Measurements from ENCODE around the gene GAL3ST2.
"Not testable (repeated sequence)": the region's sequence is repeated elsewhere in the genome, so short reads cannot be mapped to it uniquely, and the experiment has no call there.

GAL3ST2 gene

GRCh38 chr2:241813644-241814392, 37.2 kb downstream of the GAL3ST2 start:
- DNase-seq (ENCODE audit: insufficient read length, low spot score): peak; percentile 41
- FAIRE-seq: no peak
- TF ChIP-seq SPI1 (IDR thresholded peaks at IDR 0.05; ENCODE audit: low read depth, low read length) (no peak), PAX5 (IDR thresholded peaks at IDR 0.05; ENCODE audit: insufficient read depth, low read length, severe bottlenecking) (no peak), POU2F2 (IDR thresholded peaks at IDR 0.05; ENCODE audit: low read depth, low read length) (no peak), POLR2AphosphoS5 (IDR thresholded peaks at IDR 0.05; ENCODE audit: low read depth, low read length) (no peak), POLR2A (IDR thresholded peaks at IDR 0.05; ENCODE audit: low read depth, low read length) (no peak), TAF1 (IDR thresholded peaks at IDR 0.05; ENCODE audit: low read depth, low read length) (no peak)

- DNase-seq (ENCODE audit: insufficient read length, low spot score) (peak; percentile 20), FAIRE-seq (no peak)
Observed at GRCh38 chr2:241814393-241814642, 37.7 kb downstream of the GAL3ST2 start.

GRCh38 chr2:241814643-241815476, 38.2 kb downstream of the GAL3ST2 start:
- FAIRE-seq: no peak
- no peak for TF ChIP-seq TAF1 (IDR thresholded peaks at IDR 0.05; ENCODE audit: low read depth, low read length)
- no peak for TF ChIP-seq POLR2A (IDR thresholded peaks at IDR 0.05; ENCODE audit: low read depth, low read length)
- no peak for TF ChIP-seq POLR2AphosphoS5 (IDR thresholded peaks at IDR 0.05; ENCODE audit: low read depth, low read length)
- TF ChIP-seq SPI1 (IDR thresholded peaks at IDR 0.05; ENCODE audit: low read depth, low read length): no peak
- no peak for TF ChIP-seq POU2F2 (IDR thresholded peaks at IDR 0.05; ENCODE audit: low read depth, low read length)
- TF ChIP-seq PAX5 (IDR thresholded peaks at IDR 0.05; ENCODE audit: insufficient read depth, low read length, severe bottlenecking): no peak
- peak; percentile 13 for DNase-seq (ENCODE audit: insufficient read length, low spot score)

More at GRCh38 chr2:241814393-241814642, 37.7 kb downstream of the GAL3ST2 start:
- TF ChIP-seq POU2F2 (IDR thresholded peaks at IDR 0.05; ENCODE audit: low read depth, low read length) (no peak), POLR2A (IDR thresholded peaks at IDR 0.05; ENCODE audit: low read depth, low read length) (no peak), PAX5 (IDR thresholded peaks at IDR 0.05; ENCODE audit: insufficient read depth, low read length, severe bottlenecking) (no peak), SPI1 (IDR thresholded peaks at IDR 0.05; ENCODE audit: low read depth, low read length) (no peak), TAF1 (IDR thresholded peaks at IDR 0.05; ENCODE audit: low read depth, low read length) (no peak), POLR2AphosphoS5 (IDR thresholded peaks at IDR 0.05; ENCODE audit: low read depth, low read length) (no peak)

GRCh38 chr2:241815477-241816430, 39.1 kb downstream of the GAL3ST2 start:
- DNase-seq (ENCODE audit: insufficient read length, low spot score): peak; percentile 36
- FAIRE-seq: no peak
- TF ChIP-seq PAX5 (IDR thresholded peaks at IDR 0.05; ENCODE audit: insufficient read depth, low read length, severe bottlenecking): no peak

GRCh38 chr2:241816431-241817121, 40.0 kb downstream of the GAL3ST2 start:
- DNase-seq (ENCODE audit: insufficient read length, low spot score) (peak; percentile 7), FAIRE-seq (no peak)
- TF ChIP-seq POLR2AphosphoS5 (IDR thresholded peaks at IDR 0.05; ENCODE audit: low read depth, low read length): no peak
- TF ChIP-seq POU2F2 (IDR thresholded peaks at IDR 0.05; ENCODE audit: low read depth, low read length): no peak
- TF ChIP-seq POLR2A (IDR thresholded peaks at IDR 0.05; ENCODE audit: low read depth, low read length): no peak
- no peak for TF ChIP-seq SPI1 (IDR thresholded peaks at IDR 0.05; ENCODE audit: low read depth, low read length)

- peak; percentile 31 for FAIRE-seq
- TF ChIP-seq POU2F2 (IDR thresholded peaks at IDR 0.05; ENCODE audit: low read depth, low read length): no peak
- TF ChIP-seq POLR2AphosphoS5 (IDR thresholded peaks at IDR 0.05; ENCODE audit: low read depth, low read length): no peak
- TF ChIP-seq POLR2A (IDR thresholded peaks at IDR 0.05; ENCODE audit: low read depth, low read length): no peak
- no peak for TF ChIP-seq SPI1 (IDR thresholded peaks at IDR 0.05; ENCODE audit: low read depth, low read length)
- DNase-seq (ENCODE audit: insufficient read length, low spot score): peak; percentile 35
Observed at GRCh38 chr2:241817126-241817820, 40.7 kb downstream of the GAL3ST2 start.

GRCh38 chr2:241817821-241818215, 41.2 kb downstream of the GAL3ST2 start:
- not testable (repeated sequence) for DNase-seq (ENCODE audit: insufficient read length, low spot score); FAIRE-seq

- TF ChIP-seq POLR2A (IDR thresholded peaks at IDR 0.05; ENCODE audit: low read depth, low read length) (no peak), TAF1 (IDR thresholded peaks at IDR 0.05; ENCODE audit: low read depth, low read length) (no peak), POU2F2 (IDR thresholded peaks at IDR 0.05; ENCODE audit: low read depth, low read length) (no peak), SPI1 (IDR thresholded peaks at IDR 0.05; ENCODE audit: low read depth, low read length) (no peak), POLR2AphosphoS5 (IDR thresholded peaks at IDR 0.05; ENCODE audit: low read depth, low read length) (no peak), PAX5 (IDR thresholded peaks at IDR 0.05; ENCODE audit: insufficient read depth, low read length, severe bottlenecking) (no peak)
- FAIRE-seq (no peak), DNase-seq (ENCODE audit: insufficient read length, low spot score) (peak; percentile 11)
Observed at GRCh38 chr2:241818229-241818942, 41.8 kb downstream of the GAL3ST2 start.

Data from GM12891 (cell line).